Peyer's patch (tissue), 4 donors: Measurements from ENCODE around the gene FCER2. TPM values are rescaled to one million over a fixed set of nuclear protein-coding genes. Genes with fewer than 3 reads are reported as not detected.

Experiments
- DNase-seq, 3 donors: peaks; one replicate each; pipeline ENCODE4 v3.0.0-alpha.2; 2017 to 2019
- H3K27ac ChIP-seq, 4 donors: fragments of 200-600 bp; sonication (generic); one replicate each; pipeline ENCODE4 v1.5.1; 2016 to 2019
- H3K27me3 ChIP-seq, 2 donors: fragments of 200-600 bp; sonication (generic); one replicate each; pipeline ENCODE4 v1.5.1; 2019
- H3K36me3 ChIP-seq, 3 donors: fragments of 200-600 bp; sonication (generic); one replicate each; pipeline ENCODE4 v1.5.1; 2016 to 2019
- H3K4me1 ChIP-seq, 4 donors: fragments of 200-600 bp; sonication (generic); one replicate each; pipeline ENCODE4 v1.5.1; 2016 to 2019
- H3K4me3 ChIP-seq, 4 donors: fragments of 200-600 bp; sonication (generic); 1 replicate in 3 of 4; 2 replicates in 1 of 4; pipeline ENCODE4 v1.5.1; 2016 to 2019; ENCODE audit warnings: mild to moderate bottlenecking in 1 of 4
- H3K9me3 ChIP-seq, 4 donors: fragments of 200-600 bp; sonication (generic); one replicate each; pipeline ENCODE4 v1.5.1; 2016 to 2019; ENCODE audit warnings: mild to moderate bottlenecking in 1 of 4
- POLR2A ChIP-seq, 2 donors: fragments of 450-650 bp; IDR thresholded peaks; one replicate each; pipeline ENCODE4 v1.5.1; 2017; ENCODE audit warnings: antibody characterized with exemption in 2 of 2, mild to moderate bottlenecking in 2 of 2, moderate library complexity in 2 of 2
- total RNA-seq, 4 donors: library from RNA; depleted of rRNA; stranded (reverse); fragments of >200 nt; gene quantifications; one replicate each; pipeline ENCODE4 v1.1.0, GENCODE V29; 2016
- TF ChIP-seq, protein P1 (sequence below), 6 experiments: fragments of 450-650 bp in 4 of 6; fragments of 200-600 bp in 2 of 6; sonication (generic) in 1 of 6; IDR thresholded peaks; one replicate each; pipeline ENCODE4 v1.5.1; 2017 to 2019; ENCODE audit warnings: antibody characterized with exemption in 6 of 6, mild to moderate bottlenecking in 3 of 6, moderate library complexity in 1 of 6

Gene FCER2
- total RNA-seq, 4 donors from 2014 or later: 2.0 to 10.7 TPM; not detected in 2

DNA sequence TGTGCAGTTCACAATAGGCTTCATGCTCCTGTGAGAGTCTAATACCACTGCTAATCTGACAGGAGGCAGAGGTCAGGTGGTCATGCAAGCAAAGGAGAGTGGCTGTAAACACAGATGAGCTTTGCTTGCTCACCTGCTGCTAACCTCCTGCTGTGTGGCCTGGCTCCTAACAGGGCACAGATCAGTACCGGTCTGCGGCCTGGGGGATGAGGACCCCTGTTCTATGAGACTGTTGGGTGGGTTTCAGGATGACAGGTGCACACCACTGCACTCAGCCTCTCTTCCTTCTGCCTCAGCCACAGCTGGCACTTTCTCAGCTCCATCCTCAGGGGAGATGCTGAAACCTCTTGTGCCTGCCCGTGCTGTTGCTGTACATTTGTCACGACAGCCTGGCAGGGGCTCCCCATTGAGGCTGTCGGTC lies 20.3 kb upstream of the FCER2 start:
- H3K9me3 ChIP-seq: no peaks in the 10 kb centered on the region
- no peaks in the 10 kb centered on the region for H3K4me1 ChIP-seq
- DNase-seq: no peak
- no peak overlapping the region for H3K27ac ChIP-seq
- H3K27me3 ChIP-seq: no peaks in the 10 kb centered on the region
- TF ChIP-seq POLR2A (IDR thresholded peaks at IDR 0.05): no peak
- TF ChIP-seq, protein P1, sequence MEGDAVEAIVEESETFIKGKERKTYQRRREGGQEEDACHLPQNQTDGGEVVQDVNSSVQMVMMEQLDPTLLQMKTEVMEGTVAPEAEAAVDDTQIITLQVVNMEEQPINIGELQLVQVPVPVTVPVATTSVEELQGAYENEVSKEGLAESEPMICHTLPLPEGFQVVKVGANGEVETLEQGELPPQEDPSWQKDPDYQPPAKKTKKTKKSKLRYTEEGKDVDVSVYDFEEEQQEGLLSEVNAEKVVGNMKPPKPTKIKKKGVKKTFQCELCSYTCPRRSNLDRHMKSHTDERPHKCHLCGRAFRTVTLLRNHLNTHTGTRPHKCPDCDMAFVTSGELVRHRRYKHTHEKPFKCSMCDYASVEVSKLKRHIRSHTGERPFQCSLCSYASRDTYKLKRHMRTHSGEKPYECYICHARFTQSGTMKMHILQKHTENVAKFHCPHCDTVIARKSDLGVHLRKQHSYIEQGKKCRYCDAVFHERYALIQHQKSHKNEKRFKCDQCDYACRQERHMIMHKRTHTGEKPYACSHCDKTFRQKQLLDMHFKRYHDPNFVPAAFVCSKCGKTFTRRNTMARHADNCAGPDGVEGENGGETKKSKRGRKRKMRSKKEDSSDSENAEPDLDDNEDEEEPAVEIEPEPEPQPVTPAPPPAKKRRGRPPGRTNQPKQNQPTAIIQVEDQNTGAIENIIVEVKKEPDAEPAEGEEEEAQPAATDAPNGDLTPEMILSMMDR (IDR thresholded peaks at IDR 0.05): no peak
- H3K4me3 ChIP-seq: no peak overlapping the region
- no peaks in the 10 kb centered on the region for H3K36me3 ChIP-seq

DNA sequence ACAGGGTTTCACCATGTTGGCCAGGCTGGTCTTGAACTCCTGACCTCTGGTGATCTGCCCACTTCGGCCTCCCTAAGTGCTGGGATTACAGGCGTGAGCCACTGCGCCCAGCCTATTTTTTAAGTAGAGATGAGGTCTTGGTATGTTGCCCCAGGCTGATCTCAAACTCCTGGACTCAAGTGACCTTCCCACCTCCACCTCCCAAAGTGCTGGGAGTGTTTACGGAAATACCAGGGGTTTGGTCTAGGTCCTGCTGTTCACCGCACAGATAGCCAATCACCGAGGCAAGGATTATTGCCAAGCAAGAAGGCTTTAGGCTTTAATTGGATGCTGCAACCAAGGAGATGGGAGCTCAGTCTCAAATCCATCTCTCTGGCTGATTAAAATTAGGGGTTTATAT lies 18.4 kb upstream of the FCER2 start:
- TF ChIP-seq, protein P1 (IDR thresholded peaks at IDR 0.05): no peak
- no peak for TF ChIP-seq POLR2A (IDR thresholded peaks at IDR 0.05)
- Histone ChIP-seq H3K27ac (no peak overlapping the region), H3K27me3 (no peaks in the 10 kb centered on the region), H3K4me1 (no peaks in the 10 kb centered on the region), H3K4me3 (no peak overlapping the region), H3K9me3 (peaks cover 0 to 3% (median 0%) of the 10 kb centered on the region in 4 donors), H3K36me3 (no peaks in the 10 kb centered on the region)
- no peak for DNase-seq

DNA sequence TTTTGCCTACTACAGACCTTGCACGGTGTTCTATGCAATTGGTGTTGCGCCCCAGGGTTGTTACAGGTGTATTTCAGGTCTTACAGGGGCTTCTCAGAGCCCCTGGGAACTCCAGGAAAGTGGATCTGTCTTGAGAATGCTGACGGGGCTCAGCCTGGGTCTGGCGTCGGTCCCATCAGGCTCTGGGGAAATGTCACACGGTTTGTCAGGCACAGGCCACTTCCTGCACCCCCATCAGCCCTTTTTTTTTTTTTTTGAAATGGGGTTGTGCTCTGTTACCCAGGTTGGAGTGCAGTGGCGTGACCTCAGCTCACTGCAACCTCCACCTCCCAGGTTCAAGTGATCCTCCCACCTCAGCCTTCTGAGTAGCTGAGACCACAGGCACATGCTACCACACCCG lies 16.7 kb upstream of the FCER2 start:
- TF ChIP-seq, protein P1 (IDR thresholded peaks at IDR 0.05): no peak
- no peak for TF ChIP-seq POLR2A (IDR thresholded peaks at IDR 0.05)
- DNase-seq: peak in 2 of 3 donors; percentile 75 to 78
- no peaks in the 10 kb centered on the region for H3K4me1 ChIP-seq
- H3K27ac ChIP-seq: peak overlapping the region in 1 of 4 donors; percentile 61
- H3K4me3 ChIP-seq: no peak overlapping the region
- H3K36me3 ChIP-seq: no peaks in the 10 kb centered on the region
- H3K9me3 ChIP-seq: peaks cover 0 to 3% (median 0%) of the 10 kb centered on the region in 4 donors
- H3K27me3 ChIP-seq: no peaks in the 10 kb centered on the region

DNA sequence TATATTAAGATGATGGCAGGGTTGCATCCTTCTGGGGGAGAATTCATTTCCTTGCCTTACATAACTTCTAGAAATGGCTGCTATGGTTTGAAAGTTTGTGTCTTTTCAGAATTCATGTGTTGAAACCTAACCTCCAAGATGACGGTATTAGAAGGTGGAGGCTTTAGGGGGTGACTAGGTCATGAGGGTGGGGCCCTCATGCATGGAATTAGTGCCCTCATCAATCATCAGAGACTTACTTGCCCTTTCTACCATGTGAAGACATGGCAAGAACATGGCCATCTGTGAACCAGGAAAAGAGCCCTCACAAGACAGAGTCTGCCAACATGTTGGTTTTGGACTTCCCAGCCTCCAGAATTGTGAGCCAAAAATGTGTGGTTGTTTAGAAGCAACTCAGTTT lies 14.8 kb upstream of the FCER2 start:
- Histone ChIP-seq H3K36me3 (no peaks in the 10 kb centered on the region), H3K27ac (no peak overlapping the region), H3K27me3 (no peaks in the 10 kb centered on the region), H3K4me1 (no peaks in the 10 kb centered on the region), H3K4me3 (no peak overlapping the region), H3K9me3 (peaks cover 0 to 3% (median 0%) of the 10 kb centered on the region in 4 donors)
- DNase-seq: no peak
- TF ChIP-seq, protein P1 (IDR thresholded peaks at IDR 0.05): no peak
- TF ChIP-seq POLR2A (IDR thresholded peaks at IDR 0.05): no peak

DNA sequence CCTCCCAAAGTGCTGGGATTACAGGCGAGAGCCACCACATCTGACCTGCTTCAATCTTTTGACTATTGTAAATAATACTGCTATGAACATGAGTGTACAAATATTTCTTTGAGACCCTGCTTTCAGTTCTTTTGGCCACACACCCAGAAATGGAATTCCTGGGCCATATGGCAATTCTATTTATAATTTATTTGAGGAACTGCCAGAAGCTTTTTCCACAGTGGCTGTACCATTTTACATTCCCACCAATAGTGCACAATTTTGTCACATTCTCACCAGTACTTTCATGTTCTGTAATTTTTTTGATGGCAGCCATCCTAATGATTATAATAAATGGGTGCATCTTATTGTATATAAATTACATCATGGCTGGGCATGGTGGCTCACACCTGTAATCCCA lies 13.7 kb upstream of the FCER2 start:
- no peak overlapping the region for H3K4me3 ChIP-seq
- TF ChIP-seq, protein P1 (IDR thresholded peaks at IDR 0.05): no peak
- no peak for TF ChIP-seq POLR2A (IDR thresholded peaks at IDR 0.05)
- H3K27ac ChIP-seq: no peak overlapping the region
- H3K4me1 ChIP-seq: no peaks in the 10 kb centered on the region
- H3K9me3 ChIP-seq: peaks cover 0 to 3% (median 0%) of the 10 kb centered on the region in 4 donors
- DNase-seq: no peak
- no peaks in the 10 kb centered on the region for H3K27me3 ChIP-seq
- no peaks in the 10 kb centered on the region for H3K36me3 ChIP-seq

DNA sequence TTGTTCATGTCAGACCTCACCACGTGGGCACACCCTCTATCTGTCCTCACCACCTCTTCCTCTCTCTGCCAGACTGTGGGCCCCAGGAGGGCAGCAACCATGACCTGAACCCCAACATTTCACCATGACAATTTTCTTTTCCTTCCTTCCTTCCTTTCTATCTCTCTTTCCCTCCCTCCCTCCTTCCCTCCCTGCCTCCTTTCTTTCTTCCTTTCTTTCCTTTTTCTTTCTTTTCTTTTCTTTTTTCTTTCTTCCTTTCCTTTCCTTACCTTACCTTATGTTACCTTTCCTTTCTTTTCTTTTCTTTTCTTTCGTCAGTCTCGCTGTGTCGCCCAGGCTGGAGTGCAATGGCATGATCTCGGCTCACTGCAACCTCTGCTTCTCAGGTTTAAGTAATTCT lies 8.7 kb upstream of the FCER2 start:
- H3K27ac ChIP-seq: no peak overlapping the region

More for the DNA sequence above, 8.7 kb upstream of the FCER2 start:
- Histone ChIP-seq H3K4me3 (no peak overlapping the region), H3K4me1 (peaks cover 0 to 20% (median 3%) of the 10 kb centered on the region in 4 donors), H3K36me3 (no peaks in the 10 kb centered on the region), H3K9me3 (no peaks in the 10 kb centered on the region), H3K27me3 (no peaks in the 10 kb centered on the region)
- no peak for DNase-seq
- TF ChIP-seq, protein P1 (IDR thresholded peaks at IDR 0.05): no peak
- no peak for TF ChIP-seq POLR2A (IDR thresholded peaks at IDR 0.05)
